Stimulated activated CD4-positive, alpha-beta T cell treated with anti-CD3 and anti-CD28 coated beads, TNF-alpha, amount 100 ng/mL, for 24 hours (primary cell): ENCODE measurements around the gene WLS.

Experiments
- DNase-seq, 3 experiments: peaks; one replicate each; pipeline ENCODE4 v3.0.0-alpha.2; 2020; ENCODE audit warnings: low read depth in 3 of 3

WLS gene

GRCh38 chr1:68087184-68087583 lies 145.1 kb downstream of the WLS start:
- no peak for DNase-seq

- DNase-seq, result no peak
Measured at GRCh38 chr1:68085752-68086151, 146.6 kb downstream of the WLS start.

- no peak for DNase-seq
Measured at GRCh38 chr1:68083686-68084085, 148.6 kb downstream of the WLS start.

GRCh38 chr1:68081775-68082283 lies 150.5 kb downstream of the WLS start:
- no peak for DNase-seq

GRCh38 chr1:68078647-68079046 lies 153.7 kb downstream of the WLS start:
- DNase-seq, result no peak
